Right lobe of liver (tissue), 6 donors: ENCODE results near the gene TTC17. TPM values are rescaled to one million over a fixed set of nuclear protein-coding genes. Genes with fewer than 3 reads are reported as not detected.

Source experiments
- ATAC-seq, 4 donors: fragments of 200-7000 bp; cut with Tn5 transposase; one replicate each; pipeline ENCODE4 v1.9.1; 2020; ENCODE audit warnings: mild to moderate bottlenecking in 4 of 4, moderate library complexity in 4 of 4
- DNase-seq, 3 donors: peaks; one replicate each; pipeline ENCODE4 v3.0.0-alpha.2; 2020
- H3K27ac ChIP-seq, 3 donors: fragments of 200-600 bp; one replicate each; pipeline ENCODE4 v1.8.0; 2022
- H3K27me3 ChIP-seq, 2 donors: fragments of 200-600 bp; one replicate each; pipeline ENCODE4 v1.8.0; 2022
- H3K36me3 ChIP-seq, 4 donors: fragments of 200-600 bp; sonication (generic) in 1 of 4; one replicate each; pipeline versions ENCODE4 v1.5.1 to v1.8.0; 2017 to 2022; ENCODE audit warnings: control low read depth in 1 of 4
- H3K4me1 ChIP-seq, 4 donors: fragments of 200-600 bp; sonication (generic) in 1 of 4; one replicate each; pipeline versions ENCODE4 v1.5.1 to v1.8.0; 2017 to 2022; ENCODE audit warnings: control low read depth in 1 of 4
- H3K4me3 ChIP-seq, 3 donors: fragments of 200-600 bp; one replicate each; pipeline ENCODE4 v1.8.0; 2022
- H3K9me3 ChIP-seq, 4 donors: fragments of 200-600 bp; sonication (generic) in 1 of 4; one replicate each; pipeline versions ENCODE4 v1.5.1 to v1.8.0; 2017 to 2022; ENCODE audit warnings: control low read depth in 1 of 4
- POLR2A ChIP-seq: fragments of 450-650 bp; IDR thresholded peaks from one replicate; pipeline ENCODE4 v1.6.1; 2017; ENCODE audit warnings: antibody characterized with exemption, mild to moderate bottlenecking
- WGBS: methylation state at CpG from one replicate; pipeline ENCODE4 v1.1.6; 2018; ENCODE audit warnings: low coverage, low lambda C conversion rate; ENCODE audit not compliant: insufficient coverage; ENCODE audit errors: missing lambda C conversion rate; 5-methylcytosine and 5-hydroxymethylcytosine counted together
- intact Hi-C, 2 donors: fragments of 100-400 bp; cut with DNase I; formaldehyde crosslinking; loops; one replicate each; pipeline versions ENCODE4 v1.11.2 to v1.14.1; 2022
- small RNA-seq, 2 experiments: library from RNA; depleted of rRNA; stranded (forward); fragments of <200 nt; gene quantifications; one replicate each; pipeline ENCODE3, GENCODE V24; 2016
- total RNA-seq, 6 experiments: library from RNA; depleted of rRNA in 2 of 6; stranded (reverse); fragments of >200 nt in 2 of 6; fragmentation: NEBNext Ultra II Directional in 3 of 6; extraction: Animal tissue kit (Norgen Biotek cat#: 25700) in 3 of 6; gene quantifications; one replicate each; pipeline versions ENCODE4 v1.1.0 to v1.2.4, GENCODE V29; 2016 to 2023
- TF ChIP-seq, protein P1 (sequence below), 4 donors: fragments of 200-600 bp in 3 of 4; fragments of 450-650 bp in 1 of 4; IDR thresholded peaks; one replicate each; pipeline versions ENCODE4 v1.5.1 to v1.8.0; 2016 to 2022; ENCODE audit warnings: antibody characterized with exemption in 4 of 4, mild to moderate bottlenecking in 2 of 4
- donor health status: DM: no; HTN: yes; CAD: no.
- donor health status: DM: no; HTN: no; CAD: no.
- donor health status: DM: no; HTN: no; CAD: no.
- donor health status: DM: no; HTN: yes; CAD: no.
- donor health status: DM: no; HTN: yes; CAD: no.

Gene TTC17
- total RNA-seq, 6 experiments from 2014 or later: 33.9 to 70.2 (median 48.5) TPM

DNA sequence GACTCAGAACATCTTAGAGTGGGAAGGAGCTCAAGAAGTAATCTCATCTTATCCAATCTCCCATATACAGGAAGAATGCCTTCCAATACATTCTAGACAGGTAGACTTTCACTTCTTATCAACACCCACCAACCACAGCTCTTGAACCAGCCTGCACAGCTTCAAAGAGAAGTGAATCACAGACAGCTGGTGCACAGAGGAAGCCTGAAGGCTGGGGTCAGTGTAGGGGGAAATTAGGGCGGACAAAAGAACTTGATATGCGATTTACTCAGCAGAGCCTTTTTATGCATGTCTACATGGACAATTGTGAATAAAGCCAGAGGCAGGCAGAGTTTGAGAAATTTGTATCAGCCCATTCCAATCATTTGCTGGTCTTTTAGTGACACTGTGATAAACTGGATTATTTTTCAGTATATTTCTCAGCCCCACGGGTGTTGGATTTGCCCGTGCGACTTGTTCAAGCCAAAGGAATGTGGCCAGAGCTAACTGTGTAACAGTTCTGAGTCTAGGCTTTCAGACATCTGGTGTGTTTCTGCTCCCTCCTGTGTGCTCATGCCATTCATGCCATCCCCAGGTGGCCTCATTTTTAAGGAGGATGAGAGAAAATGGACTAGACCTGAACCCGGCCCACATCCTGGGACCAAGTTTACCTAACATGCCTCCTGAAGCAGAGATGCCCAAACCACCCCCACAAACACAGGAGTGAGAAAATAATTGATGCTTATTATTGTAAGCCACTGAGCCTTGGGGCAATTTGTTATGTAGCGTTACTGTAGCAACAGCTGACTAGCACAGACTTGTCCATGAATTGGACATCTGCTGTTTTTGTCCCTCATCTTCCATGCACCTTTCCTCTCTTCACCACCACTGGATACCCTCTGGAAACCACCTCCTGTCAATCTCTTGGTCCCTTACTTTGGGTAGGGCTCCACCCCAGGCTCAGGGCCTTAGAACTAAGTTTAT lies 184.3 kb downstream of the TTC17 start:
- TF ChIP-seq, protein P1, sequence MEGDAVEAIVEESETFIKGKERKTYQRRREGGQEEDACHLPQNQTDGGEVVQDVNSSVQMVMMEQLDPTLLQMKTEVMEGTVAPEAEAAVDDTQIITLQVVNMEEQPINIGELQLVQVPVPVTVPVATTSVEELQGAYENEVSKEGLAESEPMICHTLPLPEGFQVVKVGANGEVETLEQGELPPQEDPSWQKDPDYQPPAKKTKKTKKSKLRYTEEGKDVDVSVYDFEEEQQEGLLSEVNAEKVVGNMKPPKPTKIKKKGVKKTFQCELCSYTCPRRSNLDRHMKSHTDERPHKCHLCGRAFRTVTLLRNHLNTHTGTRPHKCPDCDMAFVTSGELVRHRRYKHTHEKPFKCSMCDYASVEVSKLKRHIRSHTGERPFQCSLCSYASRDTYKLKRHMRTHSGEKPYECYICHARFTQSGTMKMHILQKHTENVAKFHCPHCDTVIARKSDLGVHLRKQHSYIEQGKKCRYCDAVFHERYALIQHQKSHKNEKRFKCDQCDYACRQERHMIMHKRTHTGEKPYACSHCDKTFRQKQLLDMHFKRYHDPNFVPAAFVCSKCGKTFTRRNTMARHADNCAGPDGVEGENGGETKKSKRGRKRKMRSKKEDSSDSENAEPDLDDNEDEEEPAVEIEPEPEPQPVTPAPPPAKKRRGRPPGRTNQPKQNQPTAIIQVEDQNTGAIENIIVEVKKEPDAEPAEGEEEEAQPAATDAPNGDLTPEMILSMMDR (IDR thresholded peaks at IDR 0.05): no peak
- TF ChIP-seq POLR2A: no peak
- ATAC-seq (no peak), DNase-seq (no peak)
- no peaks in the 10 kb centered on the region for H3K36me3 ChIP-seq
- H3K27me3 ChIP-seq: no peaks in the 10 kb centered on the region
- intact Hi-C loops: no loop called here
- no peak overlapping the region for H3K27ac ChIP-seq
- H3K9me3 ChIP-seq: no peaks in the 10 kb centered on the region
- WGBS: 79% methylated on average over 5 of the region's 7 CpGs
- H3K4me3 ChIP-seq: no peak overlapping the region
- peaks cover 0 to 4% (median 0%) of the 10 kb centered on the region in 4 donors for H3K4me1 ChIP-seq

Small RNA genes lying within 50 kb of the gene (small RNA-seq; reads per million reads assigned to genes)
- 0 reads per million in 2 experiments for gene RF00019
- gene RN7SKP287: 0 reads per million in 2 experiments

Other genes with a start within 250 kb of the TTC17 start
- 10 to 100 TPM; 42.2 to 55.5 (median 49.6) TPM for gene API5, start 46.9 kb upstream of the TTC17 start, total RNA-seq